ENCODE measurements around the gene DMPK. TPM values are rescaled to one million over a fixed set of nuclear protein-coding genes. Genes with fewer than 3 reads are reported as not detected.

Gene DMPK
- total RNA-seq, 1 donor from 2014 or later: 107 TPM

DNA sequence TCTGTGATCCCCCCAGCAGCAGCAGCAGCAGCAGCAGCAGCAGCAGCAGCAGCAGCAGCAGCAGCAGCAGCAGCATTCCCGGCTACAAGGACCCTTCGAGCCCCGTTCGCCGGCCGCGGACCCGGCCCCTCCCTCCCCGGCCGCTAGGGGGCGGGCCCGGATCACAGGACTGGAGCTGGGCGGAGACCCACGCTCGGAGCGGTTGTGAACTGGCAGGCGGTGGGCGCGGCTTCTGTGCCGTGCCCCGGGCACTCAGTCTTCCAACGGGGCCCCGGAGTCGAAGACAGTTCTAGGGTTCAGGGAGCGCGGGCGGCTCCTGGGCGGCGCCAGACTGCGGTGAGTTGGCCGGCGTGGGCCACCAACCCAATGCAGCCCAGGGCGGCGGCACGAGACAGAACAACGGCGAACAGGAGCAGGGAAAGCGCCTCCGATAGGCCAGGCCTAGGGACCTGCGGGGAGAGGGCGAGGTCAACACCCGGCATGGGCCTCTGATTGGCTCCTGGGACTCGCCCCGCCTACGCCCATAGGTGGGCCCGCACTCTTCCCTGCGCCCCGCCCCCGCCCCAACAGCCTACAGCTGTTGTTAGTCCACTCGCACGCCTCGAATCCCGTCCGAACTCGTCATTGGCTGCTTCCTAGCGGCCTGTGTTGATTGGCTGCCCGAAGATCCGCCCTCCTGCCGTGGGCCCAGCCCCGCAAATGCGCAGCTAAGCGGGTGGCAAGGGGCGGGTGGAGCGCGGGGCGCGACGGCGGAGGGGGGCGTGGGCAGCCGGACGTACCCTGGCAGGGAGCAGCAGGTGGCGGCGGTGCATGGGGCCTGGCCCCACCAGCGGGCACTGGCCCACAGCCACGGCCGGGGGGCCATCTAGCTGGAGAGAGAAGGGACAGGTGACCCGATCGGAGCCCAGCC lies 11.8 kb downstream of the DMPK start:
- Mint-ChIP-seq H3K27ac (ENCODE audit: unreplicated experiment) (peak overlapping the region; percentile 96), H3K4me1 (ENCODE audit: low read depth, unreplicated experiment) (peaks cover 2% of the 10 kb centered on the region), H3K9me3 (ENCODE audit: unreplicated experiment) (peaks cover 18% of the 10 kb centered on the region), H3K4me3 (ENCODE audit: unreplicated experiment) (peak overlapping the region; percentile 90), H3K27me3 (ENCODE audit: unreplicated experiment) (peaks cover 25% of the 10 kb centered on the region), H3K36me3 (ENCODE audit: unreplicated experiment) (no peaks in the 10 kb centered on the region)
- DNase-seq: peak; percentile 96
- TF ChIP-seq CTCF (IDR thresholded peaks at IDR 0.05; ENCODE audit: partially characterized antibody, unreplicated experiment): peak; percentile 100

- TF ChIP-seq CTCF (IDR thresholded peaks at IDR 0.05; ENCODE audit: partially characterized antibody, unreplicated experiment): no peak
- H3K36me3 Mint-ChIP-seq (ENCODE audit: unreplicated experiment): no peaks in the 10 kb centered on the region
- peak; percentile 42 for DNase-seq
- peaks cover 25% of the 10 kb centered on the region for H3K27me3 Mint-ChIP-seq (ENCODE audit: unreplicated experiment)
- H3K4me3 Mint-ChIP-seq (ENCODE audit: unreplicated experiment): peak overlapping the region; percentile 90
- H3K4me1 Mint-ChIP-seq (ENCODE audit: low read depth, unreplicated experiment): peaks cover 4% of the 10 kb centered on the region
- peak overlapping the region; percentile 96 for H3K27ac Mint-ChIP-seq (ENCODE audit: unreplicated experiment)
- peaks cover 18% of the 10 kb centered on the region for H3K9me3 Mint-ChIP-seq (ENCODE audit: unreplicated experiment)
Measured at GRCh38 chr19:45769821-45770191, 12.5 kb downstream of the DMPK start.

GRCh38 chr19:45768984-45769782 lies 13.1 kb downstream of the DMPK start, which contains the start of gene SIX5:
Gene SIX5 (minus strand): TSS chr19:45769252. CDS start chr19:45768844, 408 bp downstream.
- Mint-ChIP-seq H3K4me3 (ENCODE audit: unreplicated experiment) (peak within 1 kb of the TSS; percentile 90), H3K27ac (ENCODE audit: unreplicated experiment) (peak within 1 kb of the TSS; percentile 96), H3K9me3 (ENCODE audit: unreplicated experiment) (peaks cover 18% of the 10 kb centered on the region), H3K27me3 (ENCODE audit: unreplicated experiment) (peaks cover 25% of the 10 kb centered on the region), H3K36me3 (ENCODE audit: unreplicated experiment) (no peaks in the 10 kb centered on the region), H3K4me1 (ENCODE audit: low read depth, unreplicated experiment) (peaks cover 5% of the 10 kb centered on the region)
- TF ChIP-seq CTCF (IDR thresholded peaks at IDR 0.05; ENCODE audit: partially characterized antibody, unreplicated experiment): no peak
- peak; percentile 99 for DNase-seq

DNA sequence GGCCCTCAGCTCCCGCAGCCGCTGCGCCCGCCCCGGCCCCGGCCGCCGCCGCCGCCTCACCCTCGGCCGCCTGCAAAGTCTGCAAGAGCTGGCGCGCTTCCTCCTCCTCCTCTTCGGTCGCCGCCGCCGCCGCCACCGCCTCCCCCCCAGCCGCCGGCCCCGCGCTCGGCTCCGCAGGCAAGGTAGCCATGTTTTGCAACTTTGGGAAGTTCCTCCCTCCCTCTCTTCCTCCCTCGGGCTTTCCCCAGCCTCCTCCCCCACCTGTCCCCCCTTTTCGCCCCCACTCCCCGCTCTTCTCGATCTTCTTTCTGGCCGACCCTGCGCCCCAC lies 13.7 kb downstream of the DMPK start:
- Mint-ChIP-seq H3K4me3 (ENCODE audit: unreplicated experiment) (peak overlapping the region; percentile 79), H3K4me1 (ENCODE audit: low read depth, unreplicated experiment) (peaks cover 5% of the 10 kb centered on the region), H3K9me3 (ENCODE audit: unreplicated experiment) (peaks cover 18% of the 10 kb centered on the region), H3K27me3 (ENCODE audit: unreplicated experiment) (peaks cover 25% of the 10 kb centered on the region), H3K36me3 (ENCODE audit: unreplicated experiment) (no peaks in the 10 kb centered on the region), H3K27ac (ENCODE audit: unreplicated experiment) (no peak overlapping the region)
- no peak for TF ChIP-seq CTCF (IDR thresholded peaks at IDR 0.05; ENCODE audit: partially characterized antibody, unreplicated experiment)
- no peak for DNase-seq
